Measurements from ENCODE around the gene ICE2. TPM values are rescaled to one million over a fixed set of nuclear protein-coding genes. Genes with fewer than 3 reads are reported as not detected.

Gene ICE2
- total and polyA plus RNA-seq, 4 donors, result 5.7 to 26.6 (median 16.8) TPM

- TF ChIP-seq ZBTB33 (IDR thresholded peaks at IDR 0.05), result no peak
- TF ChIP-seq EGR1 (IDR thresholded peaks at IDR 0.05; ENCODE audit: low read depth in 2 of 2), result no peak
- TF ChIP-seq HNF4G (IDR thresholded peaks at IDR 0.05), result no peak
- no peak for TF ChIP-seq GABPA (IDR thresholded peaks at IDR 0.05 in 1 of 2, conservative IDR thresholded peaks at IDR 0.05 in 1 of 2)
- no peak for TF ChIP-seq MAX (IDR thresholded peaks at IDR 0.05)
These were observed 41.3 kb upstream of the ICE2 start (continued) for GRCh38 chr15:60520013-60520824.

GRCh38 chr15:60519218-60519617 lies 40.3 kb upstream of the ICE2 start:
- no peak overlapping the region for H3K27ac ChIP-seq (ENCODE audit: low read depth in 1 of 2, low read length in 2 of 2)
- 85% methylated on average over 1 of the region's 1 CpG for WGBS
- H3K9me3 ChIP-seq (ENCODE audit: control insufficient read depth in 4 of 4, low read length in 3 of 4), result no peaks in the 10 kb centered on the region
- no peak overlapping the region for H3K9ac ChIP-seq (ENCODE audit: low read depth in 1 of 2, low read length in 2 of 2)
- peaks cover 2 to 11% (median 7%) of the 10 kb centered on the region in 4 donors for H3K36me3 ChIP-seq (ENCODE audit: control insufficient read depth in 4 of 4, insufficient read depth in 3 of 4, low read depth in 1 of 4, low read length in 3 of 4)
- H3K27me3 ChIP-seq (ENCODE audit: control insufficient read depth in 4 of 4, insufficient read depth in 4 of 4, low read length in 3 of 4), result no peaks in the 10 kb centered on the region
- no peak for DNase-seq (ENCODE audit: low spot score)
- H3K4me1 ChIP-seq (ENCODE audit: control insufficient read depth in 4 of 4, insufficient read depth in 4 of 4, low read length in 3 of 4), result no peaks in the 10 kb centered on the region
- no peak overlapping the region for H3K4me3 ChIP-seq (ENCODE audit: low read depth in 1 of 3, low read length in 3 of 3)
- TF ChIP-seq YY1 (IDR thresholded peaks at IDR 0.05) (no peak), HNF4G (IDR thresholded peaks at IDR 0.05) (no peak), FOXA2 (IDR thresholded peaks at IDR 0.05) (no peak), REST (IDR thresholded peaks at IDR 0.05) (no peak), ATF3 (IDR thresholded peaks at IDR 0.05) (no peak), JUND (IDR thresholded peaks at IDR 0.05) (no peak), RAD21 (IDR thresholded peaks at IDR 0.05) (no peak), NR2F2 (IDR thresholded peaks at IDR 0.05) (no peak), HNF4A (conservative IDR thresholded peaks at IDR 0.05) (no peak), CTCF (IDR thresholded peaks at IDR 0.05; ENCODE audit: low read depth, low read length, missing input control) (no peak), SP1 (IDR thresholded peaks at IDR 0.05) (no peak), GABPA (IDR thresholded peaks at IDR 0.05 in 1 of 2, conservative IDR thresholded peaks at IDR 0.05 in 1 of 2) (no peak), MAX (IDR thresholded peaks at IDR 0.05) (no peak), EGR1 (IDR thresholded peaks at IDR 0.05; ENCODE audit: low read depth in 2 of 2) (no peak), RXRA (IDR thresholded peaks at IDR 0.05) (no peak), FOXA1 (IDR thresholded peaks at IDR 0.05) (no peak), ZBTB33 (IDR thresholded peaks at IDR 0.05) (no peak)

Measured in liver (tissue), 9 donors.